Glutamatergic neuron (in vitro differentiated cells): ENCODE measurements around the gene CDS2. TPM values are rescaled to one million over a fixed set of nuclear protein-coding genes. Genes with fewer than 3 reads are reported as not detected.

ENCODE experiments used
- DNase-seq: peaks from one replicate; pipeline ENCODE4 v3.0.0; 2022
- H3K27ac Mint-ChIP-seq: one replicate; pipeline ENCODE4 v1.8.0; 2020; ENCODE audit warnings: mild to moderate bottlenecking, mixed read lengths, inconsistent platforms; ENCODE audit not compliant: unreplicated experiment
- H3K27me3 Mint-ChIP-seq: one replicate; pipeline ENCODE4 v1.8.0; 2020; ENCODE audit warnings: mild to moderate bottlenecking, moderate library complexity, mixed read lengths, inconsistent platforms; ENCODE audit not compliant: unreplicated experiment
- H3K36me3 Mint-ChIP-seq: one replicate; pipeline ENCODE4 v1.8.0; 2020; ENCODE audit warnings: mild to moderate bottlenecking, mixed read lengths, inconsistent platforms; ENCODE audit not compliant: unreplicated experiment
- H3K4me1 Mint-ChIP-seq: one replicate; pipeline ENCODE4 v1.8.0; 2020; ENCODE audit warnings: mild to moderate bottlenecking, low read depth, mixed read lengths, inconsistent platforms; ENCODE audit not compliant: unreplicated experiment
- H3K4me3 Mint-ChIP-seq: one replicate; pipeline ENCODE4 v1.8.0; 2020; ENCODE audit warnings: mild to moderate bottlenecking, mixed read lengths, inconsistent platforms; ENCODE audit not compliant: unreplicated experiment
- H3K9me3 Mint-ChIP-seq: one replicate; pipeline ENCODE4 v1.8.0; 2020; ENCODE audit warnings: mild to moderate bottlenecking, moderate library complexity, mixed read lengths, inconsistent platforms; ENCODE audit not compliant: unreplicated experiment
- total RNA-seq: library from RNA; stranded (reverse); fragmentation: NEBNext Ultra II Directional; extraction: Animal tissue kit (Norgen Biotek cat#: 25700); gene quantifications from one replicate; pipeline ENCODE4 v1.2.1, GENCODE V29; 2021; ENCODE audit not compliant: unreplicated experiment
- TF ChIP-seq, protein P1 (sequence below): fragments of 200-600 bp; sonication (generic); IDR thresholded peaks from one replicate; pipeline ENCODE4 v1.5.0; 2021; ENCODE audit not compliant: partially characterized antibody, unreplicated experiment

The CDS2 gene
- total RNA-seq, 1 donor from 2014 or later, result 153 TPM

GRCh38 chr20:5214826-5215225 lies 88.0 kb downstream of the CDS2 start:
- H3K36me3 Mint-ChIP-seq, result no peaks in the 10 kb centered on the region
- no peaks in the 10 kb centered on the region for H3K4me1 Mint-ChIP-seq
- DNase-seq, result no peak
- no peaks in the 10 kb centered on the region for H3K27me3 Mint-ChIP-seq
- peaks cover 6% of the 10 kb centered on the region for H3K9me3 Mint-ChIP-seq
- no peak overlapping the region for H3K27ac Mint-ChIP-seq
- H3K4me3 Mint-ChIP-seq, result no peak overlapping the region
- TF ChIP-seq, protein P1, sequence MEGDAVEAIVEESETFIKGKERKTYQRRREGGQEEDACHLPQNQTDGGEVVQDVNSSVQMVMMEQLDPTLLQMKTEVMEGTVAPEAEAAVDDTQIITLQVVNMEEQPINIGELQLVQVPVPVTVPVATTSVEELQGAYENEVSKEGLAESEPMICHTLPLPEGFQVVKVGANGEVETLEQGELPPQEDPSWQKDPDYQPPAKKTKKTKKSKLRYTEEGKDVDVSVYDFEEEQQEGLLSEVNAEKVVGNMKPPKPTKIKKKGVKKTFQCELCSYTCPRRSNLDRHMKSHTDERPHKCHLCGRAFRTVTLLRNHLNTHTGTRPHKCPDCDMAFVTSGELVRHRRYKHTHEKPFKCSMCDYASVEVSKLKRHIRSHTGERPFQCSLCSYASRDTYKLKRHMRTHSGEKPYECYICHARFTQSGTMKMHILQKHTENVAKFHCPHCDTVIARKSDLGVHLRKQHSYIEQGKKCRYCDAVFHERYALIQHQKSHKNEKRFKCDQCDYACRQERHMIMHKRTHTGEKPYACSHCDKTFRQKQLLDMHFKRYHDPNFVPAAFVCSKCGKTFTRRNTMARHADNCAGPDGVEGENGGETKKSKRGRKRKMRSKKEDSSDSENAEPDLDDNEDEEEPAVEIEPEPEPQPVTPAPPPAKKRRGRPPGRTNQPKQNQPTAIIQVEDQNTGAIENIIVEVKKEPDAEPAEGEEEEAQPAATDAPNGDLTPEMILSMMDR, result no peak

DNA sequence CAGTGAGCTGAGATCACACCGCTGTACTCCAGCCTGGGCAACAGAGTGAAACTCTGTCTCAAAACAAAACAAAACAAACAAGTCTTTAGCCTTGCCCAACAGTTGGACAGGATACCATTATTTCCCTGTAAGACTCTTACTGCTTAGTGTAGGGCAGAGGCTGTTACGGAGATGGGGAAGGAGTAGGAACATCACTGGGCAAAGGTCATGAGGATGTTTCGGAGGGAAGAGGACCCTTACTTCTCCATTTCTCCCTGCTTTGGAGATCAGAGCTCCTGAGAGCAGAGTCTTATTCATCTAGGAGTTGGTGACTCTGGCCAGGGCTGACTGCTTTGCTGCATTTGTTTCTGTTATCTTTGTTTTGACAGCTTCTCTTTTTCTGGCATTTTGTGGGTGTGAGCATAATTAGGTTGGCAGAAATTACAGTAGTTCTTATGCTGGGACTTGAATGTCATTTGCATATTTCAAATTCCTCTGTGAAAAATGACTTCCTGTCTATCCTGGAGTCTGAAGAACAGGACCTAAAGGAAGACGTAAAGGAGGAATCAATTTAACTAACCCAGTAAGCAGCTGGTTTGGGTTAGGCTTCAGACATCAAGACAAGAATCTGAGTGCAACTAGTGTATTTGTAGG lies 89.0 kb downstream of the CDS2 start:
- no peaks in the 10 kb centered on the region for H3K4me1 Mint-ChIP-seq
- H3K27ac Mint-ChIP-seq, result no peak overlapping the region
- H3K36me3 Mint-ChIP-seq, result no peaks in the 10 kb centered on the region
- TF ChIP-seq, protein P1, result no peak
- no peak overlapping the region for H3K4me3 Mint-ChIP-seq
- peaks cover 4% of the 10 kb centered on the region for H3K9me3 Mint-ChIP-seq
- no peak for DNase-seq
- H3K27me3 Mint-ChIP-seq, result no peaks in the 10 kb centered on the region

- DNase-seq, result no peak
- H3K9me3 Mint-ChIP-seq, result peaks cover 4% of the 10 kb centered on the region
- no peaks in the 10 kb centered on the region for H3K36me3 Mint-ChIP-seq
- no peak overlapping the region for H3K4me3 Mint-ChIP-seq
- TF ChIP-seq, protein P1, result no peak
- no peaks in the 10 kb centered on the region for H3K4me1 Mint-ChIP-seq
- no peaks in the 10 kb centered on the region for H3K27me3 Mint-ChIP-seq
- H3K27ac Mint-ChIP-seq, result no peak overlapping the region
Observed at GRCh38 chr20:5216663-5217062, 89.9 kb downstream of the CDS2 start.

DNA sequence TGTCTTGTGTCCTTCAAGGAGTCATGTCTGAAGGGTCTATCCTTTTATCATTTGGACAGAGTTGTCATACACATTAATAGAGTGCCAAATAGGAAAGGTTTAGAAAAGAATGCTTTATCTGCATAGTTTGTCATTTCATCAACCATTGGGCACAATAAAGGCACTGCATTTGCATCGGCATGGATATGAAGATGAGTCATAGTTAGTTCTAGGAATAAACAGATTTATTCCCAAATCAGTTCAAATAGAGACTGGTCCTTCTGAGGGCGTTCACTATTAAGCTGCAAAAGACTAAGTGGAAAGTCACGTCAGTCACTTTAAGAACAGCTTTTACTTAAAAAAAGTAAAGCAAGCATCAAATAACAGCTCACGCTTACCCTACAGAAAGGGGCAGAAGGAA lies 90.8 kb downstream of the CDS2 start:
- no peak for DNase-seq
- TF ChIP-seq, protein P1, result no peak
- peaks cover 4% of the 10 kb centered on the region for H3K9me3 Mint-ChIP-seq
- no peaks in the 10 kb centered on the region for H3K27me3 Mint-ChIP-seq
- H3K27ac Mint-ChIP-seq, result no peak overlapping the region
- no peaks in the 10 kb centered on the region for H3K4me1 Mint-ChIP-seq
- H3K36me3 Mint-ChIP-seq, result no peaks in the 10 kb centered on the region
- H3K4me3 Mint-ChIP-seq, result no peak overlapping the region

DNA sequence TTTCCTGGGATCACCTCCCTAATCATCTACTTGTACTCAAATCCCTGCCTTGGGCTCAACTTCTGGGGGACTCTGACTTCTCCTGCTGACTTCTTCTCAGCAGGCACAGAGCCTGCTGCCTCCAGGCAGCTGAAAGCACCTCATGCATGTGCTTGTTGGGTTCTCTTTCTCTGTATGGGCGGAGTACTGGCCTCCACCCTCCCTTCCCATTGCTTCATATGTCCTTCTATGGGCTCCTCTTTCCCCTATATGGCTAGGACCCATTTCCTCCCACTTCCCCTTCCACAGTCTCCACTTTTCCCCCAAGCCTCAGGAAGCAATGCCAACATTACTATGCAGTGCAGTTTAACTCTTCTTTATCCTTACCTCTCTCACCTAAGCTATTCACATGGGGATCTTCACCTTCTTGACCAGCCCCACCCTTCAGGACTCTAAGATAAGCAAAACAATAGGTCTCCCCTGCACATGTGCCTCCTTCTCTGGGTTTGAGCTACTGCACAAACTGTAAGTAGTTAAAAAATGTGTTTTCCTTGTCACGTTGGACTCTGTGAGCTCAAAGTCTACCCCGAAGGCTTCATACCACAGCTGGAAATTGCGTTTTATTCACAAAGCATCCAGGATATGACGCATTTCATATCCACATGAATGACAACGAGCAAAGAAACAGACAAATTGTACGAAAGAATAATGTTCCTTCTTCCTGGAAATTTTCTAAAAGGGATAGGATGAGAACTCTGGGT lies 93.7 kb downstream of the CDS2 start:
- TF ChIP-seq, protein P1, result no peak
- Mint-ChIP-seq H3K9me3 (peaks cover 4% of the 10 kb centered on the region), H3K36me3 (no peaks in the 10 kb centered on the region), H3K27me3 (no peaks in the 10 kb centered on the region), H3K27ac (no peak overlapping the region), H3K4me1 (no peaks in the 10 kb centered on the region), H3K4me3 (no peak overlapping the region)
- no peak for DNase-seq
